Mucosa of descending colon (tissue), 3 donors: ENCODE measurements around the gene WDR35. TPM values are rescaled to one million over a fixed set of nuclear protein-coding genes. Genes with fewer than 3 reads are reported as not detected.

Experiments
- ATAC-seq: fragments of 200-7000 bp; cut with Tn5 transposase; one replicate; pipeline ENCODE4 v1.9.1; 2020; ENCODE audit warnings: mild to moderate bottlenecking, moderate library complexity
- DNase-seq, 3 donors: peaks; one replicate each; pipeline ENCODE4 v3.0.0-alpha.2; 2020
- H3K36me3 ChIP-seq: fragments of 200-600 bp; one replicate; pipeline ENCODE4 v1.8.0; 2021; ENCODE audit warnings: low read depth, mild to moderate bottlenecking
- H3K4me1 ChIP-seq: fragments of 200-600 bp; one replicate; pipeline ENCODE4 v1.8.0; 2021; ENCODE audit warnings: low read depth, mild to moderate bottlenecking
- H3K4me3 ChIP-seq: fragments of 200-600 bp; one replicate; pipeline ENCODE4 v1.8.0; 2021; ENCODE audit warnings: mild to moderate bottlenecking
- H3K9me3 ChIP-seq: fragments of 200-600 bp; one replicate; pipeline ENCODE4 v1.8.0; 2021; ENCODE audit warnings: mild to moderate bottlenecking
- CTCF ChIP-seq: fragments of 200-600 bp; IDR thresholded peaks from one replicate; pipeline ENCODE4 v1.8.0; 2022; ENCODE audit warnings: antibody characterized with exemption, mild to moderate bottlenecking
- intact Hi-C, 2 donors: fragments of 100-400 bp; cut with DNase I in 1 of 2; cut with micrococcal nuclease in 1 of 2; formaldehyde crosslinking; loops; one replicate each; pipeline versions ENCODE4 v1.11.0 to v1.11.1; 2022; cut with DNase I, micrococcal nuclease
- total RNA-seq, 3 donors: library from RNA; stranded (reverse); fragmentation: NEBNext Ultra II Directional in 2 of 3; extraction: Animal tissue kit (Norgen Biotek cat#: 25700) in 2 of 3; gene quantifications; one replicate each; pipeline versions ENCODE4 v1.2.1 to v1.2.4, GENCODE V29; 2021 to 2023
- donor health status: DM: no; HTN: no; CAD: no; lungs with moderate emphysema.
- donor health status: DM: no; HTN: no; CAD: no.
- donor health status: DM: no; HTN: yes; CAD: no.

WDR35 gene
- total RNA-seq, 3 donors from 2014 or later: 1.9 to 8.8 (median 2.7) TPM

- TF ChIP-seq CTCF: no peak
- Histone ChIP-seq H3K36me3 (no peaks in the 10 kb centered on the region), H3K4me1 (peaks cover 6% of the 10 kb centered on the region), H3K4me3 (no peak overlapping the region), H3K9me3 (no peaks in the 10 kb centered on the region)
- intact Hi-C loops: no loop called here
- ATAC-seq (no peak), DNase-seq (no peak)
Observed at GRCh38 chr2:19886261-19886660, 103.6 kb downstream of the WDR35 start.

GRCh38 chr2:19885791-19886190 is 104.1 kb downstream of the WDR35 start:
- ATAC-seq: no peak
- Histone ChIP-seq H3K9me3 (no peaks in the 10 kb centered on the region), H3K4me1 (peaks cover 6% of the 10 kb centered on the region), H3K4me3 (no peak overlapping the region), H3K36me3 (no peaks in the 10 kb centered on the region)
- no peak for DNase-seq
- TF ChIP-seq CTCF: no peak
- intact Hi-C loops: no loop called here

GRCh38 chr2:19883971-19884720 is 105.8 kb downstream of the WDR35 start:
- intact Hi-C loops: no loop called here
- H3K36me3 ChIP-seq: no peaks in the 10 kb centered on the region
- H3K4me3 ChIP-seq: no peak overlapping the region
- ATAC-seq: no peak
- no peak for TF ChIP-seq CTCF
- no peak for DNase-seq
- peaks cover 6% of the 10 kb centered on the region for H3K4me1 ChIP-seq
- no peaks in the 10 kb centered on the region for H3K9me3 ChIP-seq

GRCh38 chr2:19883486-19883885 is 106.4 kb downstream of the WDR35 start:
- Histone ChIP-seq H3K9me3 (no peaks in the 10 kb centered on the region), H3K4me3 (no peak overlapping the region), H3K36me3 (no peaks in the 10 kb centered on the region), H3K4me1 (peaks cover 6% of the 10 kb centered on the region)
- DNase-seq (no peak), ATAC-seq (no peak)
- TF ChIP-seq CTCF: no peak
- intact Hi-C loops: no loop called here

- DNase-seq (no peak), ATAC-seq (no peak)
- no peak for TF ChIP-seq CTCF
Observed at GRCh38 chr2:19882286-19882685, 107.6 kb downstream of the WDR35 start.

GRCh38 chr2:19881908-19882265 is 108.0 kb downstream of the WDR35 start:
- intact Hi-C loops: no loop called here
- Histone ChIP-seq H3K4me3 (no peak overlapping the region), H3K36me3 (no peaks in the 10 kb centered on the region), H3K9me3 (no peaks in the 10 kb centered on the region), H3K4me1 (no peaks in the 10 kb centered on the region)
- ATAC-seq (no peak), DNase-seq (no peak)
- no peak for TF ChIP-seq CTCF

More at GRCh38 chr2:19882286-19882685, 107.6 kb downstream of the WDR35 start:
- Histone ChIP-seq H3K9me3 (no peaks in the 10 kb centered on the region), H3K36me3 (no peaks in the 10 kb centered on the region), H3K4me3 (no peak overlapping the region), H3K4me1 (no peaks in the 10 kb centered on the region)
- intact Hi-C loops: no loop called here
